Umbilical cord (tissue), 2 donors: Measurements from ENCODE around the gene ANKZF1. TPM values are rescaled to one million over a fixed set of nuclear protein-coding genes. Genes with fewer than 3 reads are reported as not detected.

ENCODE experiments used
- DNase-seq: peaks from one replicate; pipeline ENCODE4 v3.0.0-alpha.2; 2015; ENCODE audit warnings: low spot score
- total RNA-seq: library from RNA; depleted of rRNA; stranded (reverse); fragments of >200 nt; gene quantifications from one replicate; pipeline ENCODE4 v1.2.3, GENCODE V29; 2014; ENCODE audit warnings: low replicate concordance; ENCODE audit not compliant: insufficient read depth

The ANKZF1 gene
- total RNA-seq, 1 donor from 2014 or later, result 27.9 TPM

GRCh38 chr2:219223831-219224610, 5.6 kb upstream of the ANKZF1 start:
- DNase-seq, result no peak

DNA sequence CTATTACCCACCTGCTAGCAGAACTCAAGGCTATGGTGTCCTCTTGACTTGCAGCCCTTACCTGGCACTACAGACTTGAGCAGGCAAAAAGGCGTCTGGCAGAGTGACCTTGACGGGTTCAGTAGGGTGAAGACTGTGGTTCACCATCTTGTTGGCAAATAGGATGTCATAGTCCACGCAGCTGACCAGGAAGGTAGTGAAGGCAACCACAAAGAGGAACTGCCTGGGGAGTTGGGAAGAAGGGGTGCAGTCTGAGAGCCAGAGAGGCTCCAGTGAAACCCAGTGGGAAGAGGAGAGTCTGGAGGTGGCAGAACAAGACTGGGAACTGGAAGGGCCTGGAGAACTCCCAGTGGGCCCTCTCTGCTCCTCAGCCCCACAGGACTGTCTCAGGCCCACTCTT, 4.3 kb upstream of the ANKZF1 start:
- no peak for DNase-seq

DNA sequence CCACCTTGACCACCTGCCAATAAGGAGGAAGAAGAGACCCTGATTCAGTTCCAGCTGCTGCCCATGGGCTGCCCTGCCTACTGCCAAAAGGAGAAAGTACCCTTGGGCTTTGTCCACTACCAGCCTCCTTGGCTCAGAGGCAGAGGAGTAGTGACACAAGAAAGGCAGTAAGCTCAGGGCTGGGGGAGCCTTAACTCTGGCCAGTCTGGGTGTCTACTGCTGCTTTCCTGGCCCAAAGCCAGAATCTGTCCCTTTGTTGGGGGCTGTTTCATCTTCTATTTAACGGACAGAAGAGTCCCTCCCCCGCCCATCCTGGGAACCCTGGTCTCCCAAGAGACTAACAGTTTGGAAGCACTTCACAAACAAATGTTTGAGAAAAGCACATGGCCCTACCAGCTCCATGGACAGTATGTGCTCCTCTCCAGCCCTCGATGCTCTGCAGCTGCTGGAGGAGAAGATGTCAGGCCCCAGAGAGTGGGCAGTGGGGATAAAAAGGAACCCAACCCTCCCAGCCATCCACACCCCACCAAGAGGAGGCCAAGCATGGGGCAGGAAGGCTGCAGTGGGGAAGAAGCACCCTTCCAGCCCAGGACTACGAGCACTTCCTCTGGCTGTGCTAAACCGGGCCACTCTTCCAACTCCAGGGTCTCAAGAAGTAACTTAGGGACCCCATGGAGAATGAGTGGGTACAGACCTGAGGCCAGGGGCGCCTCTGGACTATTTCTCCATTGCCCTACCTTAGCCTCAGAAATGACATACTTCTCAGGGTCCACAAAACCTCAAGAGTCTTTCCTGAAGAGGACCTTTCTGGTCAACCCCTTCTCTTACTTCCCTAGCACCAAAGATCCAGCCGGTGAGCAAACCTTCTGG, 1.3 kb upstream of the ANKZF1 start:
- no peak for DNase-seq

- no peak for DNase-seq
These were observed 698 bp upstream of the ANKZF1 start for GRCh38 chr2:219228911-219229304.

DNA sequence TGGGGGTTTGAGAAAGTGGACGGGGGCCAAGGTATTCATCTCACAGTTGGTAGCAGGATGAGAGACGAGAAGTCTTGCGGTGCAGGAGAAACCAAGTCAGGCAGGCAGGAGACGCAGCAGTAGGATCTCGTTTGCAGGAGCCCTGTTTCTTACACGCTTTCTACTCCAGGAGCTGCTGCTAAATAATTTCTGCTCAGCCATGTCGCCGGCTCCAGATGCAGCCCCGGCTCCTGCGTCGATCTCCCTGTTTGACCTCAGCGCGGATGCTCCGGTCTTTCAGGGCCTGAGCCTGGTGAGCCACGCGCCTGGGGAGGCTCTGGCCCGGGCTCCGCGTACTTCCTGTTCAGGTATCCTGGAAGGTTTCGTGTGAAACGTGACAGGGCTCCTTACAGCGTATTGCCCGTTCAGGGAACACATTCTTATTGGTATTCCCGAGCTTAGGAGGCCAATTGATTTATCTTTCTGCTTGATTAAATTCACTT, 494 bp downstream of the ANKZF1 start:
- DNase-seq, result no peak

- no peak for DNase-seq
These were observed 4.7 kb downstream of the ANKZF1 start for GRCh38 chr2:219234331-219234730.

DNA sequence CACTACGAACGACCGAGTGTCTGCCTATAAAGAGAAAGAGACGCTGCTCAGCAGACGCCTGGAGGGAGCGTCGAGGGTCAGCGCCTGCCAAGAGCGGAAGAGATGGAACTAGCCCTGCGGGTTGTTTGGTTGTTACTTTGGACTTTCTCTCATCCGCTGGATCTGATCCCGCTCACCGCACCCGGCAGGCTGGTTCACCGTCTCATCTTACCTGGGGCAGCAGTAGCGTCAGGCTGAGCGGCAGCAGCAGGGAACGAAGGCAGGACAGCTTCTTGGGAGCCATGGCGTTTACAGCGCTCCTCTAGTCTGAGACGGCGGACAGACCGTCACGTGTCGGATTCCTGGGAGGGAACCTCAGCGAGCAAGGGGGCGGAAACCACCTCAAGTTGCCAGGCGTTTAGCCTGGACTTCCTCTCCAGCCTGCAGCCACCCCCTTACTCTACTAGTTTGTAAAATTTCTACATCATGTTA, 13.7 kb downstream of the ANKZF1 start:
- peak; percentile 43 for DNase-seq

GRCh38 chr2:219244789-219245147, 15.2 kb downstream of the ANKZF1 start:
- DNase-seq, result no peak

DNA sequence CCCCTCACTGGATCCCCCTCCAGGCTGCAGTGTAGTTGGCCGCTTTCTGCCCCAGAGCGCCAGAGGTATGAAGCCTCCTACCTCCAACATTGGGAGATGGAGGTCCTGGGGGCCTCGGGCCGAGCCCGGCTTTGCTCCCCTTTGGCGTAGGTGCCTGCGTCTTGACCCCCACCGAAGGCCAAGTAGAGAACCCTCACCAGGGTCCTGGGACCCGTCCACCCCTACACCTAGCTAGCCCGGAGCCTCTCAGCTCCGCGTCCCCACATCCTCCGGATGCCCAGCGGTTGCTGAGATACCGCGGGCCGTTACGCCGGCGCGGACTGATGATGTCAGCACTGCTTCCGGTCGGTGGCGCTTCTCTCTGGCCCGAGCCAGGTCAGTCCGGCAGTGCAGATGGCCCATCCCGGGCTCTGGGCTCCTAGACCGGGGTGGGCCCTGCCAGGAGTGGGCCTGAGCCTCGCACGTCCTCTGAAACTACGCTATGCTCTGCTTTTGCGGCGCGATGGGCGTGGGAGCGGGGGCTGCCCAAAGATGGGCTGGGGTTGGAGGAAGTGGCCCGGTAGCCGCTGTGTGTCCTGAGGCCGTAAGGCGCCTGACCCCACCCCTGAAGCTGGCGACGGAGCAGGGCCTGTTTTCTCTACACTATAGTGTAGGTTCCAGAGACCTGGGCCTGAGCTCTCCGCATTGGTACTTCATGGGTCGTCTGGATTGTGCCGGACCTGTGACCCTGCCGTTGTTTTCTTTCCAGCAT, 15.7 kb downstream of the ANKZF1 start, which contains the start of the genes GLB1L and STK16:
Gene GLB1L (minus strand): TSS at position 297 of the 751 bp plus-strand sequence. CDS start 1,871 bp downstream, outside the sequence.
Gene STK16 (plus strand): TSS at position 332 of the 751 bp plus-strand sequence. CDS start 521 bp downstream, outside the sequence.
- peak; percentile 94 for DNase-seq

- DNase-seq, result no peak
These were observed 16.3 kb downstream of the ANKZF1 start for GRCh38 chr2:219245899-219246230.

DNA sequence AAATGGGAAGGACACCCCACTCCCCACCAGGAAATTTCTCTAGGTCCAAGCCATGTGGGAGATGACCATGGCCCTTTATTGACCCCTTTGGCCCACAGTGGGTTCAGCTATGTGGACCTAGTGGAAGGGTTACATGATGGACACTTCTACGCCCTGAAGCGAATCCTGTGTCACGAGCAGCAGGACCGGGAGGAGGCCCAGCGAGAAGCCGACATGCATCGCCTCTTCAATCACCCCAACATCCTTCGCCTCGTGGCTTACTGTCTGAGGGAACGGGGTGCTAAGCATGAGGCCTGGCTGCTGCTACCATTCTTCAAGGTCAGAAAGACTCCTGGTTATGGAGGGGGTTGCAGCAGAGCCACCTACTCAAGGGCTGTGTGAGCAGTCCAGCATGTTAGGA, 17.0 kb downstream of the ANKZF1 start:
- no peak for DNase-seq

GRCh38 chr2:219247678-219248642, 18.4 kb downstream of the ANKZF1 start:
- no peak for DNase-seq

DNA sequence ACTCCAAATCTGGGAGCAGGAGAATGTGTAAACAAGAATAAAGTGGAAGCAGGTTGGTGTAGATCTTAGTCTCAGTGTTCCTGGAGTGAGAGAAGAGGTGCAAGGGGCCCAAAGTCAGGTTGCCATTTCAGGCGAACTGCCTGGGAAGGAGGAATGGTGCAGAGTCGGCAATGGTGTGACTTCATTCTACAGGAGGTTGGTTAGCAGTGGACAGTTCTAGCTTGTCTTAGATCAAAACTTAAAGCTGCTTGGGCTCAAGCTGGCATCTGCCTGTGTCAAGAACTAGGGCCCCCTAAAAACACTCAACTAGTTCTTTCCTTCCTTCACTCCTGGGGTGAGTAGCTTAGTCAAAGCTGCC, 19.2 kb downstream of the ANKZF1 start:
- no peak for DNase-seq

GRCh38 chr2:219249203-219249980, 19.8 kb downstream of the ANKZF1 start:
- peak; percentile 95 for DNase-seq

GRCh38 chr2:219250049-219250781, 20.6 kb downstream of the ANKZF1 start:
- no peak for DNase-seq

- DNase-seq, result no peak
These were observed 22.1 kb downstream of the ANKZF1 start for GRCh38 chr2:219251656-219252055.

DNA sequence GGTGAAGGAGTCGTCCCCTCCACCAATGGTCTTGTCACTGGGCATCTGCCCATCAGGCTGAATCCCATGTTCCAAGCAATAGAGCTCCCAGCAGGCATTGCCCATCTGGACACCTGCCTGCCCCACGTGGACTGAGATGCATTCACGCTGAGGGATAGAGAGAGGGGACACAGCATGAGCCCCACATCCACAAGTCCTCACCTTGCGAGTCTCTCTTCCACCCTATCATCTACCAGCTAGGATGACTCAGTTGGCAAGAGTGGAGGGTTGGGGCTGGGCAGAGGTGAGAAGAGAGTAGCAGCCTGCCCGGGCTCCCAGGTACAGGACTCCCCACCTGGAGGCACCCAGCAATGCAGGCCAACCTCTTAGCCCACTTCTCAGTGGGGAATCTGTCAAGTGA, 22.5 kb downstream of the ANKZF1 start:
- no peak for DNase-seq

DNA sequence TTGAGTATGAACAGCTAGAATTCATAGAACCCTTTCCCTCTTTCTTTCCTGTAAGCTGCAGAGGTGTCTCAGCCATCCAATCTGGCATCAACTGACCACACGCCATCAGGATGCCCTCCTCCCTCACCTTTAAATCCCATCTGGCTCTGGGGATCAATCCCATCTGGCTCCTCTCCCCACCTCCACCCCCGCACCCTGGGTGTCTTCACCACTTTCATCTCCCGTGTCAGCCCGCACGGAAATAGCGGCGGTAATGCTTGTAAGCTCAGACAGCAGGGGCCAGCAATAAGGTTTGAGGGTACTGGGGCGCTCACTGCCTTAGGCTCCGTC, 22.9 kb downstream of the ANKZF1 start:
- DNase-seq, result no peak
